ENCODE data around the gene PPIH. TPM values are rescaled to one million over a fixed set of nuclear protein-coding genes. Genes with fewer than 3 reads are reported as not detected.

The PPIH gene
- total and polyA plus RNA-seq, 2 of the 13 experiments (the other 11 are each of a cell fraction or from before 2014, with no cell fraction given) = 29.9 to 72.6 TPM

- TF ChIP-seq NFKB2 (CRISPR knock-in tag; IDR thresholded peaks at IDR 0.05; ENCODE audit: borderline replicate concordance) (peak; percentile 51; the same call in 1 of the 2 replicates), REL (CRISPR knock-in tag; conservative IDR thresholded peaks at IDR 0.05) (0 out of 2 replicates have a peak, but pooled peaks have one; percentile 48), ZNF777 (CRISPR knock-in tag; IDR thresholded peaks at IDR 0.05) (no peak), NCOA5 (CRISPR knock-in tag; IDR thresholded peaks at IDR 0.05) (no peak), CSRNP2 (CRISPR knock-in tag; conservative IDR thresholded peaks at IDR 0.05; ENCODE audit: low read depth) (no peak), TFAP4 (IDR thresholded peaks at IDR 0.05; ENCODE audit: borderline replicate concordance, low read depth) (no peak), DZIP1 (CRISPR knock-in tag; IDR thresholded peaks at IDR 0.05) (no peak), TFDP1 (CRISPR knock-in tag; IDR thresholded peaks at IDR 0.05; ENCODE audit: borderline replicate concordance) (peak; percentile 46; the same call in 1 of the 2 replicates), ZNF674 (CRISPR knock-in tag; IDR thresholded peaks at IDR 0.05; ENCODE audit: low read depth) (no peak), SAFB2 (CRISPR knock-in tag; IDR thresholded peaks at IDR 0.05; ENCODE audit: borderline replicate concordance, low read depth) (peak; percentile 47; the same call in 1 of the 2 replicates), HES4 (CRISPR knock-in tag; IDR thresholded peaks at IDR 0.05; ENCODE audit: borderline replicate concordance) (no peak), ZNF282 (IDR thresholded peaks at IDR 0.05; ENCODE audit: partially characterized antibody) (no peak), USF2 (IDR thresholded peaks at IDR 0.05; ENCODE audit: low read depth, low read length) (peak; percentile 98), USF2 (CRISPR knock-in tag; IDR thresholded peaks at IDR 0.05; ENCODE audit: borderline replicate concordance) (peak; percentile 98; the same call in 1 of the 2 replicates), MAZ (IDR thresholded peaks at IDR 0.05; ENCODE audit: borderline replicate concordance, low read depth, low read length) (no peak), MAZ (CRISPR knock-in tag; IDR thresholded peaks at IDR 0.05; ENCODE audit: low read depth) (peak; percentile 26; the same call in 1 of the 2 replicates), SP140L (CRISPR knock-in tag; IDR thresholded peaks at IDR 0.05; ENCODE audit: borderline replicate concordance) (no peak), HMGA1 (CRISPR knock-in tag; conservative IDR thresholded peaks at IDR 0.05) (no peak), KDM4B (CRISPR knock-in tag; IDR thresholded peaks at IDR 0.05) (no peak)
Measured at GRCh38 chr1:42681741-42682483, 23.7 kb downstream of the PPIH start, which contains the start of gene YBX1 (continued).
